ENCODE measurements around the gene CLASRP.

GRCh38 chr19:45092747-45093678, 54.2 kb downstream of the CLASRP start, which contains the start of gene PPP1R37:
- TF ChIP-seq CTCF (IDR thresholded peaks at IDR 0.05; ENCODE audit: low read depth, low read length) (no peak; the same call in 1 of the 2 replicates), EZH2phosphoT487 (IDR thresholded peaks at IDR 0.05; ENCODE audit: low read depth) (no peak)
